Heart left ventricle (tissue), 13 donors: ENCODE measurements around the gene OTOP3.

Experiments used
- CTCF ChIP-seq, 12 donors: fragments of 200-600 bp; sonication (generic) in 4 of 12; IDR thresholded peaks; one replicate each; pipeline versions ENCODE4 v1.5.0 to v1.8.0; 2018 to 2022; ENCODE audit warnings: antibody characterized with exemption in 12 of 12, mild to moderate bottlenecking in 5 of 12
- POLR2A ChIP-seq, 2 donors: fragments of 450-650 bp; IDR thresholded peaks; one replicate each; pipeline ENCODE4 v1.6.1; 2017; ENCODE audit warnings: antibody characterized with exemption in 2 of 2, mild to moderate bottlenecking in 2 of 2, moderate library complexity in 2 of 2
- donor health status: ischemic (EF 13 %, LVEDD 7.1; RV severe dilation, severe dysfunction).
- donor health status: DM: no; HTN: yes; CAD: no.
- donor health status: DM: no; HTN: no; CAD: no.
- donor health status: ischemic (EF 25% LVEDD 6.9; RV normal size, moderate dysfunction).
- donor health status: ischemic (EF 25% LVEDD 5.7; RV mildly dilated, moderate dysfunction).
- donor health status: ischemic (EF 35%, LVEDD 5.7; RV mildly dilated, moderate dysfunction).
- donor health status: nonischemic (EF 11% LVEDD 7.7; RV severe dilation, severe dysfunction).
- donor health status: DM: yes; HTN: yes; CAD: no.
- donor health status: PGD.
- donor health status: ischemic (EF 29% LVEDD 5.4; RV normal size, mild dysfunction).
- donor health status: nonischemic (EF 23%, LVEDD 6.1; RV moderate dilation, normal function).

DNA sequence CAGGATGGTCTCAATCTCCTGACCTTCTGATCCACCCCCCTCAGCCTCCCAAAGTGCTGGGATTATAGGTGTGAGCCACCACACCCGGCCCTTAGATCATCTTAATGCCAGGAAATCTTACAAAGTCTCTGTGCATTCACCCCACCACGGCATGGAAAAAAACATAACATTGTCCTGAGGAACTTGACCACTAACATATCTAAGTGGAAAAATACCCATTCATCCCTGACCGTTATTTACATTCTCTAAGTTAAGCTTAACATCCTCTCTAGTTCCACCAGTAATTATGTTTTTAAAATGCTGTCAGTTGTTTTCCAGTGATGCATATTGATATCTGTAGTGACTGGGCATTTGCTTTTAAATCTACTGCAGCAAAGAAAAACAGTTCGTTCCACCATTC is 40.2 kb downstream of the OTOP3 start:
- TF ChIP-seq CTCF (IDR thresholded peaks at IDR 0.05) = no peak
- TF ChIP-seq POLR2A (IDR thresholded peaks at IDR 0.05) = no peak
